NT2/D1 (cell line): Measurements from ENCODE around the gene GCKR.

ENCODE experiments used
- SUZ12 ChIP-seq: IDR thresholded peaks from 2 replicates; pipeline ENCODE4 v1.6.1; 2011; ENCODE audit not compliant: insufficient read length, insufficient read depth; ENCODE audit errors: extremely low read depth
- ZNF274 ChIP-seq: IDR thresholded peaks from 2 replicates; pipeline ENCODE4 v1.6.1; 2011; ENCODE audit warnings: mild to moderate bottlenecking, low read depth, low read length

GRCh38 chr2:27544143-27544821 lies 47.6 kb downstream of the GCKR start:
- TF ChIP-seq SUZ12 (no peak), ZNF274 (no peak)
